Peyer's patch (tissue), 4 donors: ENCODE data around the gene HYDIN.
"Not testable (repeated sequence)": the region's sequence is repeated elsewhere in the genome, so short reads cannot be mapped to it uniquely, and the experiment has no call there.

ENCODE experiments used
- POLR2A ChIP-seq, 2 donors: fragments of 450-650 bp; IDR thresholded peaks; one replicate each; pipeline ENCODE4 v1.5.1; 2017; ENCODE audit warnings: antibody characterized with exemption in 2 of 2, mild to moderate bottlenecking in 2 of 2, moderate library complexity in 2 of 2
- TF ChIP-seq, protein P1 (sequence below), 6 experiments: fragments of 450-650 bp in 4 of 6; fragments of 200-600 bp in 2 of 6; sonication (generic) in 1 of 6; IDR thresholded peaks; one replicate each; pipeline ENCODE4 v1.5.1; 2017 to 2019; ENCODE audit warnings: antibody characterized with exemption in 6 of 6, mild to moderate bottlenecking in 3 of 6, moderate library complexity in 1 of 6

DNA sequence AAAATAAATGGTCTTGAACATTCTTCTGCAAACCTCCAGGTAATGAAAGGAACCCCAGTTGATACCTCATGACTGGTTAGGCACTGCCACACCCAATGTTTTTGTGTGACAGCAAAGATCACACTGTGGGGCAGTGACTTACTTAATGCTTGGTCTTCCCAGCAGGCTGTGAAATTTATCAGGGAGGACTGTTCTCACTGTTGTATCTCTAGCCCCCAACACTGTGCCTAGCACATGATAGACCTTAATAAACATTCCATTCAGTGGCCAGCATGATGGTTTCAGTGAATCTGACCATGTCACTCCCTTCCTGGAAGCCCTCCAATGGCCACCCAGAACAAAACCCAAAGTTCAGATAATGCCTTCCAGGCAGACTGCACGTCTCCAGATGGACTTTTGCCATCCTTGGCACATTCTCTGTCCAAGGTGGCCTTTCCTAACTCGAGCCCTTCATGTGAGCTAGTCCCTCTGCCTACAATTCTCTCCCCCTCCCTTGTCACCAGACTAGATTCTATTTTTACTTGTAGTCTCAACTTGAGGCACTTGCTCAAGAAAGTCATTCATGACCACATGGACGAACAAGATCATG, 206.6 kb downstream of the HYDIN start:
- TF ChIP-seq POLR2A (IDR thresholded peaks at IDR 0.05), result not testable (repeated sequence)
- TF ChIP-seq, protein P1, sequence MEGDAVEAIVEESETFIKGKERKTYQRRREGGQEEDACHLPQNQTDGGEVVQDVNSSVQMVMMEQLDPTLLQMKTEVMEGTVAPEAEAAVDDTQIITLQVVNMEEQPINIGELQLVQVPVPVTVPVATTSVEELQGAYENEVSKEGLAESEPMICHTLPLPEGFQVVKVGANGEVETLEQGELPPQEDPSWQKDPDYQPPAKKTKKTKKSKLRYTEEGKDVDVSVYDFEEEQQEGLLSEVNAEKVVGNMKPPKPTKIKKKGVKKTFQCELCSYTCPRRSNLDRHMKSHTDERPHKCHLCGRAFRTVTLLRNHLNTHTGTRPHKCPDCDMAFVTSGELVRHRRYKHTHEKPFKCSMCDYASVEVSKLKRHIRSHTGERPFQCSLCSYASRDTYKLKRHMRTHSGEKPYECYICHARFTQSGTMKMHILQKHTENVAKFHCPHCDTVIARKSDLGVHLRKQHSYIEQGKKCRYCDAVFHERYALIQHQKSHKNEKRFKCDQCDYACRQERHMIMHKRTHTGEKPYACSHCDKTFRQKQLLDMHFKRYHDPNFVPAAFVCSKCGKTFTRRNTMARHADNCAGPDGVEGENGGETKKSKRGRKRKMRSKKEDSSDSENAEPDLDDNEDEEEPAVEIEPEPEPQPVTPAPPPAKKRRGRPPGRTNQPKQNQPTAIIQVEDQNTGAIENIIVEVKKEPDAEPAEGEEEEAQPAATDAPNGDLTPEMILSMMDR (IDR thresholded peaks at IDR 0.05), result not testable (repeated sequence)
